Effector CD4-positive, alpha-beta T cell (primary cell): ENCODE data around the gene ARCN1.
"Not testable (repeated sequence)": the region's sequence is repeated elsewhere in the genome, so short reads cannot be mapped to it uniquely, and the experiment has no call there.

Experiments used
- DNase-seq: peaks from one replicate; pipeline ENCODE4 v3.0.0-alpha.2; 2020

The ARCN1 gene

DNA sequence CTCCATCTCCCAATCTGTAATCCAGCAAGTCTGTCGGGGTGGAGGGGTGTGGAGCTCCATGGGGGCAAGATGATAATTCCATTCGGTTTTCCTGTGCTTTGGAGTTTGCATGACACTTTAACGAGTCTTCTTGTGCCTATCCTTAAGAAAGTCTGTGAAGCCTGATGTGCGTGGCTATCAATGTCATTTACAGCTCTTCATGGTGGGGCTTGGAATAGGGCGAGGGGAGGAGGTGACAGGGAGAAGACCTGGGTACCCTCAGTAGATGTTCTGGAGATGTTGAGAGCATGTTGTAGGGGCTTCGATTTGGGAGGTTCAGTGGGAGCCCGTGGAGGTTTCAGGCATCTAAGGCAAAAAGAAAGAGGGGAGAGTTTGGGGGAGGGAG, 34.6 kb downstream of the ARCN1 start:
- DNase-seq, result no peak

- peak; percentile 49 for DNase-seq
Observed at GRCh38 chr11:118607401-118608359, 35.5 kb downstream of the ARCN1 start, which contains the start of gene PHLDB1. Gene PHLDB1 (plus strand): TSS chr11:118607615. CDS start chr11:118613837, 6,222 bp downstream.

DNA sequence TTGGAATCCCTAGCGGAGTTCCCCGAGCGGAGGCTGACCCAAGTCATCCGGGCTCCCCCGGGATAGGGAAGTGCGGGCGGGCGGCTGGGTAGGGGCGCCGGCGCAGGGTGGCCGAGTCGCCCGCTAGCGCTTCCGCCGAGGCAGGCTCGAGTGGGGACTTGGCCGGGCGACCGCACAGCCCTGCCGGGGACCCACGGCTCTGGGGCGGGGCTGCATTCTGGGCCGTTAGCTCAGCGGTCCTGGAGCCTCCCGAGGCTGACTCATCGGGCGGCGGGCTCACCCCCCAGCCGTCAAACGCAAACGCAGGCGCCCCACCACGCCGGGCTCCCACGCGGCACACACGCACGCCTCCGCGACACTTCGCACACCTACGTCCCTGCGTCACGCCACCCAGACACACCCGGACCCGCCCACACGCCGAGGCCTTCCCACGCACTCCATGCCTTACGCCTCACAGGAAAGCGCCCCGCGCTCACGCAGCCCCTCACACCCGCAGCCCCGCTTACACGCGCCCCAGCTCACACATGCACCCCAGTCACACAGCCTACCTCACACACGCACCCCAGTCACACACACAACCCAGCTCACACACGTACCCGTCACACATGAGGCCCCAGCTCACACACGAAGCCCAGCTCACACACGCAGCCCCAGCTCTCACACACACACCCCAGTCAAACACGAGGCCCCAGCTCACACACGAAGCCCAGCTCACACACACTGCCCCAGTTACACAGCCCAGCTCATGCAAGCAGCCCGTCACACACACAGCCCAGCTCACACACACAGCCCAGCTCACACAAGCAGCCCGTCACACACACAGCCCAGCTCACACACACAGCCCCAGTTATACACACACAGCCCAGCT, 36.4 kb downstream of the ARCN1 start:
- DNase-seq, result peak; percentile 91

- no peak for DNase-seq
Observed at GRCh38 chr11:118609380-118610224, 37.4 kb downstream of the ARCN1 start.

DNA sequence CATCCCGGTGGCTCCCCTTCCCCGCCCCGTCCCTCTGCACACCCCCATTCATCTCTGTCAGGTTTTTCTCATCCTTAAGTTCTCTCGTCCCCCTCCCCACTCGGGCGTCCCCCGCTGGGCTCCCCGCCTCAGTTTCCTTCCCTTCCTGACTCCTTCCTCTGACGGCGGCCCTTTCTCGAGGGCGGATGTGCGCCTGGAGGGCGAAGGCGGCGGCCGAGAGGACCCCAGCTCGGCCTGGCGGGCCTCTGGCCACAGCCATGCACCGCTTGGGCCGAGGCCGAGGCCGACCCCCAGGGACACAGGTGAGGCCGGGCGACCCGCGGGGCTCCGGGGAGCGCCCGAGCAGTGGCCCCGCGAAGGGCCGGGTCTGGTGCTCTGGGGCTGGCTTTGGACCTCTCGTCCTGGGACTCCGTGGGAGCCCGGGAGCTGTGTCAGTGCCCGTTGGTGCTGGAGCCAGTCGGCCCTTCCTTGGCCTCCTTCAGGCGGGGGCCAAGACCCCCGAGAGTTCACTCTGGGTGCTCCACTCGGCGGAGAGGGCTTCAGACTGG, 38.1 kb downstream of the ARCN1 start:
- DNase-seq, result no peak

DNA sequence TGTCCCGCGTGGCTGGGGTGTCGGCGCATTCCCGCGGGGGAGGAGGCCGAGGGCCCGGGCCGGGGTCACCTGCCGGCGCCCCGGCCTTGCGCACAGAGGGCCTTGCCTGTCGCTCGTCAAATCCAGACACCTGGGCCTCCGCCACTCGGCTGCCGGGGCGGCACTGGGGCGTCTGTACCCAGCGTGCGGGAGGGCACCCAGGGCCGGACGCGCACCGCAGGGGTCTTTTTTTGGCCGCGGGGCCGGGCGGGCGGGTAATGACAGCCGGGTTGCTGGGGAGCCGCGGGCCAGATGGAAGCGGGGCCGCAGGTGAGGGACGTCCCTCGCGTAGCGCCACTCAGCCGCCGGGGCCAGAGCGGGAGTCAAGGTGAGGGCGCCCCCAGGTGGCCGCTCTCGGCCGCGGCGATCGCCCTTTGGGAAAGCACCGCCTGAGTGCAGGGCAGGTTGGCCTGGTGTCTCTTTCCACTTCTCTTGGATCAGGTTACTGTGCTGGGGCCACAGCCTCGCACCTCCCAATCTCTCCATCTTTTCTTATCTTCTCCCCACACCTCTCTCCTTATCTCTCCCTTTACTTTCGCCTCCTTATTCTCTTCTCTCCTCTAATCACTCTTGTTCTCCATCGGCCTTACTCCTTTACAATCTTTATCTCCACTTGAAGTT, 38.7 kb downstream of the ARCN1 start:
- DNase-seq, result peak; percentile 84

DNA sequence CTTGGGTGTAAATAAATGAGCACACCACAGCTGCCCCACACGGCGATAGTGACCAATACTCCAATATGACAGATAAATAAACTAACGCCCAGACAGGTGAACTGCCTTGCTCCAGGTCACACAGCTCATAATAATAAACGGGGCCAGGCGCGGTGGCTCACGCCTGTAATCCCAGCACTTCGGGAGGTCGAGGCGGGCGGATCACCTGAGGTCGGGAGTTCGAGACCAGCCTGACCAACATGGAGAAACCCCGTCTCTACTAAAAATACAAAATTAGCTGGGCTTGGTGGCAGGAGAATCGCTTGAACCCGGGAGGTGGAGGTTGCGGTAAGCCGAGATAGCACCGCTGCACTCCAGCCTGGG, 39.2 kb downstream of the ARCN1 start:
- DNase-seq, result not testable (repeated sequence)

DNA sequence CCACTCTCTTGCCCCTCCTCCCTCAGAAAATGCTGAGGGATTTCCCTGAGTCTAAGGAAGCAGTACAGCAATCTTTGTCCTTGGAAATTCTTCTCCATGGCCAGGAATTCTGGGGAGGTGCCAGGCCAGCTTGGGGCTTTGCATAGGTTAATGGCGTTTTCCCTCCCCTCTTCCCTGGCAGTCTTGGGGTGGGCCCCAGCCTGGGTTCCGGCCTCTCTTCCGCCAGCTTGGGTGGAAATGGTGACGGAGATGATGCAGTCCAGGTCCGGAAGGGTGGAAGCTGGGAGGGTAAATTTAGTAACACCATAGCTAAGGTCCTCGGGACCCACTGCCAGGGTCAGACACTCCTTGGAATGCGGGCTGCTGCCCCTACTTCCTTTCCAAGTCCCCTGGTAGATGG, 40.2 kb downstream of the ARCN1 start:
- DNase-seq, result no peak

GRCh38 chr11:118614511-118614910, 42.3 kb downstream of the ARCN1 start:
- DNase-seq, result no peak

DNA sequence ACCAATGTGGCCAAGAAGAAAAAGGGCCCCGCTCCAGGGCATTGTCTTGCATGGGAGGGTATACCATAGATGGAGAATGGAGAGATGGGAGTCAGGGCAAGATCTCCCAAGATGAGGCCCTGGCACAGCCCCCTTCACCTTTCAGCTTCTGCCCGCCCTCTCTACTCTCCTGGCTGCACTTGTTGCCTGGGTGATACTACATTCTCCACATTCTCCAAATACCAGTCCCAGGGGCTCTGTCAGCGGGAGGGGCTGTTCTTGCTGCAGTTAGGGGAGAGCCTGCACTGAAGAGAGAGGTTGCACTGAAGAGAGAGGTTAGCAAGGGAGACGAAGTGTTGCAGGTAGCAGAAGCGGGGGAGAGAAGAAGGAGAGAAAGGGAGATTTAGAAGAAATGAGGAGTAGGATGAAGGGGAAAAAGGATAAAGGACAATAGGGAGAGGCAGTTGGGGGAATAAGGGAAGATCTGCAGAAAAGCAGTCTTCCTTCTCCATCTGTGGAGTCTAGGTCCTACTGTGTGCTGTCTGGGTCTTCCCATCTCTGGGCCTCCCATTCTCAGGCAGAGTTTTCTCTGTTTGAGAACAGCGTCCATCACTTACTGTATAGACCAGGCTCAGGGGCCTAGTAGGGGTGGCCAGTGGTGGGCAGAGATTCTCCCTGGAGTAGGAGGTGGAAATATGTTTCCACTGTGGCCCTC, 43.2 kb downstream of the ARCN1 start:
- no peak for DNase-seq

DNA sequence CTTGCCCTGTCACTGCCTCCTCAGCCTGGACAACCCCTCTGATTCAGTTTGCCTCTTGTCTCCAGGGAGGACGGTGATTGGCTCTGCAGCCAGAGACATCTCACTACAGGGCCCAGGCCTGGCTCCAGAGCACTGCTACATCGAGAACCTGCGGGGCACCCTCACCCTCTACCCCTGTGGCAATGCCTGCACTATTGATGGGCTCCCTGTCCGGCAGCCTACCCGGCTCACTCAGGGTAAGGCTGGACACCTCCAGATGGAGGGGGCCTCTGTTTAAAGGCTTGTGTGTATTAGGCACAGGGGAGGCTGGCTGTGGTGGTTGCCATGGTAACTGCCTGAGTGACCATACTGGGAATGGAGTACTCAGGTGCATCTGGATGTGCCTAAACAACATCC, 43.8 kb downstream of the ARCN1 start:
- DNase-seq, result no peak

DNA sequence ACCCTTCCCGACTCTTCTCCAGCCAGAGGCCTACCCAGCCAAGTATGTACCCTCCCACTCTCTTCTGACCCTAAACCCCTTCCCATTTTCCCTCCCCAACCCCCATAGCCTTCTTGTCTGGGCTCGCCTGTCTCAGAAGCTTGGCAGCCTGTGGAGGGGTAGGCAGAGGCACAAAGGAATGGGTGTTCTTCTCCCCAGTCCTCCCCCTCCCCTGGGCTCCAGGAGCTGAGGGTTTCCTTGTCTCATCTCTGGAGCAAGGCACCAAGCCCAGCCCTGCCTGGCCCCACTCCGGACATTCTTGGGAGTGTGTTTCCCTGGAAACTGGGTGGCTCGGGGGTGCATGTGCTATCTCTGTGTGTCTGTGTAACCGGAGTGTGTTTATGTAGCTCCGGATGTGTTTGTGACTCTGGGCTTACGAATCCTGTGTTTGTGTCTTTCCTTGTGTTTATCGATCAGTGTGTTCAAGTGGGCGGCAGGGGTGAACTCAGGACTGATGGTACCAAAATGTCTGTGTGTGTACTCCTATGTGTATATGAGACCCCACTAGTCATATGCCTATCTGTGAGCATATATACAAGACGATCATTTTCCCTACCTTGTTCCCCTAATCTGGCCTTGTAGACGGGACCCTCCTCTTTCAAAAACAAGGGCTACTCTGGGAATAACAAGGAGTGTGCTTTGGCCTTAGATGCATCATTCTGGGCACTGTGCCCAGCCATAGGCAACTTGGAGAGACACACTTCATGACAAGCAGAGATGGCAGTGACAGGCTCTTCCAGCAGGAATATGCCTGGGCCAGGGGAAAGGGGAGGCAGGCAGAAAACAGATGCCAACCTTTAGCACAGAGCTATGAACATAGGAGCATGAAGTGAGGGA, 46.1 kb downstream of the ARCN1 start:
- no peak for DNase-seq

- DNase-seq, result no peak
Observed at GRCh38 chr11:118618991-118619375, 46.8 kb downstream of the ARCN1 start.

GRCh38 chr11:118619444-118620197, 47.4 kb downstream of the ARCN1 start:
- DNase-seq, result no peak

- no peak for DNase-seq
Observed at GRCh38 chr11:118620529-118621070, 48.4 kb downstream of the ARCN1 start.

DNA sequence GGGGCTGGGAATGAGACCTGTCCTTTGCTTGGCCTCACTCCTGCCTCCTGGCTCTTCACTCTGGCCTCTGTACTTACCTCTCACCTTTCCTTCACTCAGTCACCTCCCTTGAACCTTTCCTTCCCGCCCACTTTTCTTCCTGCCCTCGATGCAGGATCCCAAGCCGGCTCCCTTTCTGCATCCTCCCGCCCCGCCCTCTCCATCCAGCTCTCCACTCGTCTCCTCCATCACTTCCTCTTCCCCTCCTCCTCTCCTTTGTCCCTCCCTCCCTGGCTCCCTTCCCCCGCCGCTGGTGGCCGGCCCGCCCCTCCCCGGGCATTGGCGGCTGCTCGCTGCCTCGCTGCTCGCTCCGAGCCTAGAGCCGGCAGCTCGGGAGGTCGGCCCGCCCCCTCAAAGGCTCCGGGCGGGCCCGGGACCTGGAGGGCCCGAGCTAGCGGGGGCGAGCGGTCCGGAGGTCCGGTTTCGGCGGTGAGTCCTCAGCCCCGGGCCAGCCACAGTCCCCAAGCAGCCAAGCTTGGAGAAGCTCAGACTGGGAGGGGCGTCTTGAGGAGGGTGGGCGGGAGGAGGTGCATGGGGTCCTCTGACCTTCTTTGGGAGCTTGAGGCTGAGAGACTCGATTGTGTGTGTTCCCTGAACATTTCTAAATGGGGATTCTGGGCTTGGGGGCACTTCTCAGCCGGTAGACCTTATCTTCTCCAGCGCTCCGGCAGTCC, 49.0 kb downstream of the ARCN1 start:
- DNase-seq, result no peak

- no peak for DNase-seq
Observed at GRCh38 chr11:118621784-118622375, 49.7 kb downstream of the ARCN1 start.
